K562 (cell line): ENCODE data around the gene APOC4. TPM values are rescaled to one million over a fixed set of nuclear protein-coding genes. Genes with fewer than 3 reads are reported as not detected.
A peak's percentile ranks its signal among the peaks of the same experiment; 100 is the strongest.
"Not testable (repeated sequence)": the region's sequence is repeated elsewhere in the genome, so short reads cannot be mapped to it uniquely, and the experiment has no call there.

Experiments
- ATF1 ChIP-seq, 2 experiments: fragments of 450-650 bp in 1 of 2; IDR thresholded peaks; 2 replicates each; pipeline ENCODE4 v1.6.1; 2016; ENCODE audit warnings: missing compliant biosample characterization in 1 of 2, missing genetic modification characterization in 1 of 2
- CBX1 ChIP-seq: sonication (generic); IDR thresholded peaks from 2 replicates; pipeline ENCODE4 v1.6.1; 2016; ENCODE audit warnings: antibody characterized with exemption, low read depth, mild to moderate bottlenecking
- CEBPG ChIP-seq, 3 experiments: fragments of 200-800 bp in 1 of 3; sonication (Bioruptor generic) in 1 of 3; sonication (generic) in 1 of 3; formaldehyde crosslinking in 1 of 3; IDR thresholded peaks in 2 of 3; conservative IDR thresholded peaks in 1 of 3; 2 replicates each; pipeline versions ENCODE4 v1.6.1 to v1.8.0; 2016 to 2022; ENCODE audit warnings: missing compliant biosample characterization in 2 of 3, missing genetic modification characterization in 2 of 3, mild to moderate bottlenecking in 1 of 3, missing genetic modification reagents in 1 of 3
- CREB1 ChIP-seq, 2 experiments: sonication (generic) in 1 of 2; formaldehyde crosslinking in 1 of 2; IDR thresholded peaks; 2 replicates each; pipeline versions ENCODE4 v1.6.1 to v1.8.0; 2012 to 2022; ENCODE audit warnings: inconsistent platforms in 1 of 2, mild to moderate bottlenecking in 1 of 2, missing genetic modification reagents in 1 of 2, moderate library complexity in 1 of 2
- FOS ChIP-seq: IDR thresholded peaks from 3 replicates; pipeline ENCODE4 v1.6.1; 2011; ENCODE audit not compliant: insufficient read length; ENCODE audit errors: extremely low read depth
- MTA3 ChIP-seq: fragments of 450-650 bp; formaldehyde crosslinking; IDR thresholded peaks from 2 replicates; pipeline ENCODE4 v1.6.1; 2017; ENCODE audit warnings: mild to moderate bottlenecking, borderline replicate concordance
- MXI1 ChIP-seq: IDR thresholded peaks from 2 replicates; pipeline ENCODE4 v1.6.1; 2011; ENCODE audit warnings: low read depth, mild to moderate bottlenecking, improper control_type of control experiment, low read length
- MYC ChIP-seq, 2 experiments: fragments of 250-450 bp in 1 of 2; sonication (Bioruptor Pico) in 1 of 2; IDR thresholded peaks; 2 replicates each; pipeline versions ENCODE4 v1.5.1 to v1.6.1; 2012 to 2021; ENCODE audit warnings: low read depth in 2 of 2, borderline replicate concordance in 1 of 2, improper control_type of control experiment in 1 of 2, low read length in 1 of 2, mild to moderate bottlenecking in 1 of 2, moderate library complexity in 1 of 2
- POLR2A ChIP-seq: fragments of 450-650 bp; conservative IDR thresholded peaks from 2 replicates; pipeline ENCODE4 v1.6.1; 2016
- POLR2H ChIP-seq: IDR thresholded peaks from 2 replicates; pipeline ENCODE4 v1.6.1; 2016; ENCODE audit warnings: missing genetic modification characterization, low read depth, mild to moderate bottlenecking, control low read depth, missing compliant biosample characterization, moderate library complexity
- RBM25 ChIP-seq: fragments of 200-400 bp; formaldehyde crosslinking; IDR thresholded peaks from 2 replicates; pipeline ENCODE4 v1.6.1; 2018; ENCODE audit warnings: low read length, low read depth, moderate library complexity; ENCODE audit not compliant: severe bottlenecking
- RCOR1 ChIP-seq, 2 experiments: IDR thresholded peaks; 2 replicates each; pipeline ENCODE4 v1.6.1; 2012; ENCODE audit warnings: low read depth in 2 of 2, low read length in 2 of 2, borderline replicate concordance in 1 of 2, improper control_type of control experiment in 1 of 2
- SMARCA5 ChIP-seq: fragments of 450-650 bp; IDR thresholded peaks from 2 replicates; pipeline ENCODE4 v1.6.1; 2016
- TAF7 ChIP-seq: fragments of 450-650 bp; IDR thresholded peaks from 2 replicates; pipeline ENCODE4 v1.6.1; 2016; ENCODE audit warnings: missing genetic modification characterization, missing compliant biosample characterization
- TOE1 ChIP-seq, 2 experiments: fragments of 450-650 bp in 1 of 2; sonication (generic) in 1 of 2; formaldehyde crosslinking in 1 of 2; IDR thresholded peaks; 2 replicates each; pipeline versions ENCODE4 v1.7.1 to v1.8.0; 2016 to 2022; ENCODE audit warnings: borderline replicate concordance in 2 of 2, mild to moderate bottlenecking in 2 of 2, antibody characterized with exemption in 1 of 2, inconsistent platforms in 1 of 2, low read depth in 1 of 2, missing genetic modification reagents in 1 of 2, moderate library complexity in 1 of 2
- TRIM28 ChIP-seq: fragments of 450-650 bp; IDR thresholded peaks from 2 replicates; pipeline ENCODE4 v1.6.1; 2017
- polyA plus RNA-seq, 8 experiments: library from polyadenylated mRNA; depleted of rRNA in 4 of 8; stranded (reverse) in 5 of 8; unstranded in 3 of 8; fragments of >200 nt; fragmentation: Nextera tagmentation in 2 of 8; fragmentation: Illumina TruSeq in 1 of 8; extraction: Ambion mirVana in 2 of 8; extraction: Trizol in 1 of 8; gene quantifications; 2 replicates each; pipeline versions ENCODE4 v1.2.1 to v1.2.3, GENCODE V29; 2011 to 2014; ENCODE audit warnings: inconsistent platforms in 1 of 8, missing spikeins in 1 of 8
- total RNA-seq, 7 experiments: library from RNA; depleted of rRNA in 6 of 7; stranded (reverse); fragments of >200 nt in 6 of 7; fragmentation: Illumina TruSeq in 2 of 7; extraction: Trizol in 2 of 7; gene quantifications; 2 replicates each; pipeline versions ENCODE4 v1.2.1 to v1.2.3, GENCODE V29; 2011 to 2021; ENCODE audit warnings: low replicate concordance in 1 of 7

The APOC4 gene
- total and polyA plus RNA-seq, 9 of the 15 experiments (the other 6 are each of a cell fraction or from before 2014, with no cell fraction given) = 0.46 TPM; not detected in 8

DNA sequence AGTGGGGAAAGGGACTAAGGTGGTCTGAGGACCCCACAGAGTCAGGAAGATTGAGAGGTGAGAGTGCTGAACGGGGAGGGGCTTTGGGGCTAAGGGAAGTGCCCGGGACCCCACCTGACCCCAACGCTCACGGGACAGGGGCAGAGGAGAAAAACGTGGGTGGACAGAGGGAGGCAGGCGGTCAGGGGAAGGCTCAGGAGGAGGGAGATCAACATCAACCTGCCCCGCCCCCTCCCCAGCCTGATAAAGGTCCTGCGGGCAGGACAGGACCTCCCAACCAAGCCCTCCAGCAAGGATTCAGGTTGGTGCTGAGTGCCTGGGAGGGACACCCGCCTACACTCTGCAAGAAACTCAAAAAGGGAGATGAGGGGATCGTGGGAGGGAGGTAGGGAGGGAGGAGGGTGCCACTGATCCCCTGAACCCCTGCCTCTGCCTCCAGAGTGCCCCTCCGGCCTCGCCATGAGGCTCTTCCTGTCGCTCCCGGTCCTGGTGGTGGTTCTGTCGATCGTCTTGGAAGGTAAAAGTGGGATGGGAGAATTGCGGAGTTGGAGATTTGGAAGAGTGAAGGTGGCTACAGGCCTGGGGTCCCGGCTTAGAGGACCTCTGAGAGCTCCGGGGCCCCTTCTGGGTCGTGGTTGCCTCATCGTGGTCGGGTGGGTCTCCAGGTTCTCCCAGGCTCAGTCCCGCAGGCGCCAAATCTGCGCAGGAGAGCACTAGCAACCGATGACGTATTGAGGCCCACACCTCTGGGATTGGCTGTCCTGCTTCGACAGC, 27.4 kb upstream of the APOC4 start, which contains the start of gene APOC1 (continued):
- TF ChIP-seq RCOR1 (IDR thresholded peaks at IDR 0.05; ENCODE audit: borderline replicate concordance in 1 of 2, low read depth in 2 of 2, low read length in 2 of 2) (peak in 1 of 2 experiments; percentile 80; a peak in 1 of 4 replicates), POLR2A (peak; percentile 83), RBM25 (peak; percentile 51), FOS (peak; percentile 82), CEBPG (CRISPR knock-in tag; IDR thresholded peaks at IDR 0.05) (peak; percentile 66), CEBPG (tag; conservative IDR thresholded peaks at IDR 0.05 in 1 of 2, IDR thresholded peaks at IDR 0.05 in 1 of 2) (peak in 1 of 2 experiments; percentile 24; a peak in 1 of 4 replicates), CREB1 (IDR thresholded peaks at IDR 0.05) (peak; percentile 91), CREB1 (CRISPR knock-in tag; IDR thresholded peaks at IDR 0.05) (peak; percentile 95), POLR2H (tag) (peak; percentile 56; the same call in 1 of the 2 replicates), MTA3 (peak; percentile 93; the same call in 1 of the 2 replicates), TOE1 (IDR thresholded peaks at IDR 0.05; ENCODE audit: borderline replicate concordance) (peak; percentile 62; the same call in 1 of the 2 replicates), CBX1 (0 out of 2 replicates have a peak, but pooled peaks have one; percentile 48), ATF1 (CRISPR knock-in tag; IDR thresholded peaks at IDR 0.05) (peak; percentile 68), ATF1 (tag; IDR thresholded peaks at IDR 0.05) (peak; percentile 98), MYC (IDR thresholded peaks at IDR 0.05; ENCODE audit: low read depth, low read length) (peak; percentile 83), TAF7 (0 out of 2 replicates have a peak, but pooled peaks have one; percentile 5), SMARCA5 (0 out of 2 replicates have a peak, but pooled peaks have one; percentile 41), MXI1 (0 out of 2 replicates have a peak, but pooled peaks have one; percentile 27), TRIM28 (peak; percentile 38; the same call in 1 of the 2 replicates)
- not testable (repeated sequence) for TF ChIP-seq TOE1, MYC (CRISPR knock-in tag; IDR thresholded peaks at IDR 0.05; ENCODE audit: borderline replicate concordance, low read depth)
